Breast epithelium (tissue), 4 donors: ENCODE results near the gene MAP3K2. TPM values are rescaled to one million over a fixed set of nuclear protein-coding genes. Genes with fewer than 3 reads are reported as not detected.

Source experiments
- DNase-seq, 2 donors: peaks; one replicate each; pipeline ENCODE4 v3.0.0-alpha.2; 2019; ENCODE audit warnings: low spot score in 2 of 2
- H3K27ac ChIP-seq, 2 donors: fragments of 200-600 bp; sonication (generic) in 1 of 2; one replicate each; pipeline ENCODE4 v1.5.1; 2016 to 2019; ENCODE audit warnings: mild to moderate bottlenecking in 1 of 2
- H3K27me3 ChIP-seq, 2 donors: fragments of 200-600 bp; sonication (generic) in 1 of 2; one replicate each; pipeline versions ENCODE4 v1.5.1 to v1.6.0; 2017 to 2019; ENCODE audit warnings: control low read depth in 1 of 2, mild to moderate bottlenecking in 1 of 2
- H3K36me3 ChIP-seq: fragments of 200-600 bp; one replicate; pipeline ENCODE4 v1.5.1; 2019
- H3K4me1 ChIP-seq, 2 donors: fragments of 200-600 bp; sonication (generic); one replicate each; pipeline ENCODE4 v1.5.1; 2016 to 2019; ENCODE audit warnings: control low read depth in 1 of 2
- H3K4me3 ChIP-seq, 3 donors: fragments of 200-600 bp; sonication (generic); 1 replicate in 2 of 3; 2 replicates in 1 of 3; pipeline ENCODE4 v1.5.1; 2016 to 2019; ENCODE audit warnings: mild to moderate bottlenecking in 3 of 3, moderate library complexity in 2 of 3
- H3K9me3 ChIP-seq, 2 donors: fragments of 200-600 bp; sonication (generic) in 1 of 2; one replicate each; pipeline ENCODE4 v1.5.1; 2016 to 2019; ENCODE audit warnings: control low read depth in 1 of 2
- POLR2A ChIP-seq: fragments of 450-650 bp; IDR thresholded peaks from one replicate; pipeline ENCODE4 v1.6.1; 2016; ENCODE audit warnings: antibody characterized with exemption, mild to moderate bottlenecking, moderate library complexity
- POLR2AphosphoS5 ChIP-seq, 3 donors: sonication (generic); formaldehyde crosslinking; IDR thresholded peaks; one replicate each; pipeline ENCODE4 v1.6.1; 2017; ENCODE audit warnings: antibody characterized with exemption in 3 of 3
- intact Hi-C: fragments of 100-400 bp; cut with DNase I; formaldehyde crosslinking; loops from one replicate; pipeline ENCODE4 v1.15.1; 2023; ENCODE audit warnings: low total_unique reads
- total RNA-seq, 3 donors: library from RNA; depleted of rRNA; stranded (reverse); fragments of >200 nt; gene quantifications; one replicate each; pipeline ENCODE4 v1.1.0, GENCODE V29; 2016
- TF ChIP-seq, protein P1 (sequence below), 3 donors: fragments of 450-650 bp; IDR thresholded peaks; one replicate each; pipeline ENCODE4 v1.5.1; 2016 to 2017; ENCODE audit warnings: antibody characterized with exemption in 3 of 3, mild to moderate bottlenecking in 3 of 3, moderate library complexity in 3 of 3

Gene MAP3K2
- total RNA-seq, 3 donors from 2014 or later, result 55.7 to 62.2 (median 58.4) TPM

DNA sequence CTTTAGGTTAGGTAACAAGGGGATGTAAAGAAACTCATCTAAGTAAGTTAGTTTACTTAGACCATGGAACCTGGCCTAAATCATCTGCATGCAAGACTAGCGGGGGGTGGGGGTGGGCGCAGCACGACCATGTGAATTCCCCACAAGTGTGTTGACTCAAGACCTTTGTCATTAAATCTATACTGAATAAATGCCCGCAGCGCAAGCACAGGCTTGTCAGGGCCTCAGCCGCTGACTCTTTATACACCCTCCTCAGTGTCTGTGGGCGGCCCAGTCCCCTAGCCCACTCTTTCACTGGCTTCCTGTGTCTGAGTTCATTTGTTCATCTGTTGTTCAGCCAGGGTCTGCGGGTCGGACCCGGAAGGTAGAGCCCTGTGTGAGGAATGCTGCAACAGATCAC lies 17.8 kb downstream of the MAP3K2 start:
- no peaks in the 10 kb centered on the region for H3K4me1 ChIP-seq
- H3K36me3 ChIP-seq, result no peaks in the 10 kb centered on the region
- H3K4me3 ChIP-seq, result no peak overlapping the region
- no peak overlapping the region for H3K27ac ChIP-seq
- TF ChIP-seq, protein P1, sequence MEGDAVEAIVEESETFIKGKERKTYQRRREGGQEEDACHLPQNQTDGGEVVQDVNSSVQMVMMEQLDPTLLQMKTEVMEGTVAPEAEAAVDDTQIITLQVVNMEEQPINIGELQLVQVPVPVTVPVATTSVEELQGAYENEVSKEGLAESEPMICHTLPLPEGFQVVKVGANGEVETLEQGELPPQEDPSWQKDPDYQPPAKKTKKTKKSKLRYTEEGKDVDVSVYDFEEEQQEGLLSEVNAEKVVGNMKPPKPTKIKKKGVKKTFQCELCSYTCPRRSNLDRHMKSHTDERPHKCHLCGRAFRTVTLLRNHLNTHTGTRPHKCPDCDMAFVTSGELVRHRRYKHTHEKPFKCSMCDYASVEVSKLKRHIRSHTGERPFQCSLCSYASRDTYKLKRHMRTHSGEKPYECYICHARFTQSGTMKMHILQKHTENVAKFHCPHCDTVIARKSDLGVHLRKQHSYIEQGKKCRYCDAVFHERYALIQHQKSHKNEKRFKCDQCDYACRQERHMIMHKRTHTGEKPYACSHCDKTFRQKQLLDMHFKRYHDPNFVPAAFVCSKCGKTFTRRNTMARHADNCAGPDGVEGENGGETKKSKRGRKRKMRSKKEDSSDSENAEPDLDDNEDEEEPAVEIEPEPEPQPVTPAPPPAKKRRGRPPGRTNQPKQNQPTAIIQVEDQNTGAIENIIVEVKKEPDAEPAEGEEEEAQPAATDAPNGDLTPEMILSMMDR (IDR thresholded peaks at IDR 0.05), result no peak
- TF ChIP-seq POLR2A (no peak), POLR2AphosphoS5 (IDR thresholded peaks at IDR 0.05) (no peak)
- no peaks in the 10 kb centered on the region for H3K27me3 ChIP-seq
- peaks cover 6 to 31% of the 10 kb centered on the region in 2 donors for H3K9me3 ChIP-seq
- intact Hi-C loops, result loop anchor here (5.0 kb wide), 1 partner anchor 33 kb away; no protein-coding TSS in a partner anchor
- DNase-seq, result no peak

DNA sequence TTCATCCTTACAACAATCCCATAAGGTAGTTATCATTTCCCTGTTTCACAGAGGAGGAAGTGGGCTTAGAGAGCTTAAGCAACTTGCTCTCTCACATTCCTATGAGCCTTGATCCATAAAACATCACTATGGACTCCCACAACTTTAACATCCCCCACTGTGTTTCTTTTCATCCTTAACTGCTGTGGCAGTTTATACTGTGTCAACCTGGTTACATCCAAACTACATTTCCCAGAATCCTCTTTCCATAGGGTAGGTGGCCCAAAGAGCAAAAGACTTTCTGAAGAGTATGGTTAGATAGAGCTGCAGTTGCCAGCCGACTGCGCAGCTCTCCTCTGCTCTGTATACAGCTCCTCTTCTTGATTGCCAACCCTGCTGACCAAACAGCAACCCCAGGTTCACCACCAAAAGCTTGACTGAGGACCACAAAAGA lies 22.5 kb downstream of the MAP3K2 start:
- intact Hi-C loops, result no loop called here
- Histone ChIP-seq H3K27ac (no peak overlapping the region), H3K27me3 (no peaks in the 10 kb centered on the region), H3K9me3 (peaks cover 0 to 7% of the 10 kb centered on the region in 2 donors), H3K4me1 (no peaks in the 10 kb centered on the region), H3K4me3 (no peak overlapping the region), H3K36me3 (no peaks in the 10 kb centered on the region)
- DNase-seq, result no peak
- TF ChIP-seq POLR2AphosphoS5 (IDR thresholded peaks at IDR 0.05) (no peak), POLR2A (no peak)
- TF ChIP-seq, protein P1 (IDR thresholded peaks at IDR 0.05), result no peak

DNA sequence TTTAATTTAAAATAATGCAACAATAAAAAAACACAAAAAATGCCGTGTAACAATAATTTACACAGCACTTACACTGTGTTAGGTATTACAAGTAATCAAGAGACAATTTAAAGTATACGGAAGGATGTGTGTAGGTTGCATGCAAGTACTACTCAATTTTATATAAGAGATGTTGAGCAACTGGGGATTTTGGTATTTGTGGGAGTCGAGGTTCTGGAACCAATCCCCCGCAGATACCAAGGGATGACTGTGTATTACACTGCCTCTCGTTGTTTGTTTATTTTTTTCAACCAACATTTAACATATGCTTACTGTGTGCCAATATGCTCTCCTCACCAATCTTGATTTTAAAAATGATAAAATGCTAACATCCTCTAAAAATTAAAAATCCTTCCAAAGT lies 24.8 kb downstream of the MAP3K2 start:
- no peaks in the 10 kb centered on the region for H3K4me1 ChIP-seq

DNA sequence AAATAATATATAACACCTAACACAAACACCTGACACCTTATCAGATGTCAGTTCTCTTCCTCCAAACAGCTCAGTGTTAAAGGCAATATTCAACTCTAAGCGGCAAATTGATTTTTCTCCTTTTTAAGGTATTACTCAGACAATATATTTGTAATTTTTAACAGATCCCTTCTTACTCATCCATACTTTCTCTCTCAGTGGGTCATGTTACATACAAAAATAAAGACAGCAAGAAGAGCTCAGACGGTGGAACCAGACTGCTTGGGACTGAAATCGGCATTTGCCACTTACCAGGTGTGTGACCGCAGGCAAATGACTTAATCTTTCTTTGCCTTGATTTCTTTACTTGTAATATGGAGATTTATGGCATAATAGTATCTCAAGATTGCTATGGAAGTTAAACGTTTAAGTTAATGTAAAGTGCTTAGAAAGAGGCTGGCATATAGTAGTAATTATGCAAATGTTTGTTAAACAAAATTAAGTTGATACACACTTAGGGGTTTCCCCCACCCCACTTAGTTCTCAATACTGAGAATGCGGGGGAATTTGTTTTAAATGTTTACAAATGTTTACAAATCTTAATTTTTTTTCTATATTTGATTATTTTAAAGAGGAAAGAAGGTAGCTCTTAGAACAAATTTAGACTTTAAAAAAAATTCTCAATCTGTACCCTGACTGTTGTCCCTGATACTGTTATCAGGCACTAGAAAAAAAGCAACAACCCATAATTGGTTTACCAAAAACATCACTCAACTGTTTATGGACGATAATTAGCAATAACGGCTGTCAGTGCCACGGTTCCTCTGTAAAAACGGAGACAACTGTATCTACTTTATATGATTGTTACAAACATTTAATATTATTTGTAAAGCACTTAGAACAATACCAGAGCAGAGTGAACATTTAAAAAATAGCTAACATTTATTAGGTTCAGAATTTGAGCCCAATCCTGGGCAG lies 25.6 kb downstream of the MAP3K2 start:
- Histone ChIP-seq H3K4me1 (no peaks in the 10 kb centered on the region), H3K4me3 (no peak overlapping the region), H3K9me3 (no peaks in the 10 kb centered on the region), H3K36me3 (no peaks in the 10 kb centered on the region), H3K27ac (no peak overlapping the region), H3K27me3 (no peaks in the 10 kb centered on the region)
- TF ChIP-seq POLR2A (no peak), POLR2AphosphoS5 (IDR thresholded peaks at IDR 0.05) (no peak)
- TF ChIP-seq, protein P1 (IDR thresholded peaks at IDR 0.05), result no peak
- intact Hi-C loops, result no loop called here
- DNase-seq, result no peak

More for the DNA sequence above, 24.8 kb downstream of the MAP3K2 start:
- no peak overlapping the region for H3K27ac ChIP-seq
- DNase-seq, result no peak
- no peaks in the 10 kb centered on the region for H3K9me3 ChIP-seq
- intact Hi-C loops, result no loop called here
- no peak overlapping the region for H3K4me3 ChIP-seq
- TF ChIP-seq POLR2A, result no peak
- TF ChIP-seq POLR2AphosphoS5 (IDR thresholded peaks at IDR 0.05), result no peak
- TF ChIP-seq, protein P1 (IDR thresholded peaks at IDR 0.05), result no peak
- H3K27me3 ChIP-seq, result no peaks in the 10 kb centered on the region
- no peaks in the 10 kb centered on the region for H3K36me3 ChIP-seq

DNA sequence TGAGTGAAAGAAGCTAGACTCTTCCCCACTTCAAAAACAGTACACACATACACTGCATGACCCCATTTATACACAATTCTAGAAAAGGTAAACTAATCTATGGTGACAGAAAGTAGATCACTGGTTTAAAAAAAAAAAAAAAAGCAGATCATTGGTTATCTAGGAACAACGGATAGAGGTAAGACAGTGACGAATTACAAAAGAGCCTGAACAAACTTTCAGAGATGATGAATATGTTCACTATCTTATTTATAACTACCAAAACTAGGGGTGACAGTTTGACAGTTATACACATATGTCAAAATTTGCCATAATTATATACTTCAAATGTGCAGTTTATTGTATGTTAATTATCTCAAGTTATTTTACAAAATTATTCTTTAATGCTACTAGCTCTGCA lies 27.5 kb downstream of the MAP3K2 start:
- no peak overlapping the region for H3K4me3 ChIP-seq
- H3K9me3 ChIP-seq, result no peaks in the 10 kb centered on the region
- intact Hi-C loops, result no loop called here
- no peaks in the 10 kb centered on the region for H3K36me3 ChIP-seq
- H3K4me1 ChIP-seq, result no peaks in the 10 kb centered on the region
- DNase-seq, result no peak
- H3K27me3 ChIP-seq, result no peaks in the 10 kb centered on the region
- no peak overlapping the region for H3K27ac ChIP-seq
- TF ChIP-seq POLR2AphosphoS5 (IDR thresholded peaks at IDR 0.05), result no peak
- TF ChIP-seq, protein P1 (IDR thresholded peaks at IDR 0.05), result no peak
- no peak for TF ChIP-seq POLR2A
